Loucy (cell line): Measurements from ENCODE around the gene MPZL3.

ENCODE experiments used
- H2AFZ ChIP-seq: fragments of 200-600 bp; sonication (generic); 2 replicates; pipeline ENCODE4 v1.6.0; 2016; ENCODE audit warnings: antibody characterized with exemption, mild to moderate bottlenecking, low read length, moderate library complexity
- H3F3A ChIP-seq: fragments of 200-600 bp; 2 replicates; pipeline ENCODE4 v1.6.0; 2016; ENCODE audit warnings: antibody characterized with exemption, low read depth, mild to moderate bottlenecking
- H3K27me3 ChIP-seq: fragments of 200-600 bp; sonication (generic); 2 replicates; pipeline ENCODE4 v1.6.1; 2014; ENCODE audit warnings: low read length, mild to moderate bottlenecking; ENCODE audit not compliant: insufficient read depth, poor library complexity, severe bottlenecking
- H3K36me3 ChIP-seq: fragments of 200-600 bp; sonication (generic); 2 replicates; pipeline ENCODE4 v1.6.1; 2016; ENCODE audit warnings: low read length; ENCODE audit not compliant: insufficient read depth
- H3K4me1 ChIP-seq: fragments of 200-600 bp; sonication (generic); 2 replicates; pipeline ENCODE4 v1.5.1; 2014; ENCODE audit warnings: low read length, mild to moderate bottlenecking; ENCODE audit not compliant: insufficient read depth, poor library complexity, severe bottlenecking
- H3K4me2 ChIP-seq: fragments of 200-600 bp; sonication (generic); 2 replicates; pipeline ENCODE4 v1.6.0; 2014; ENCODE audit warnings: antibody characterized with exemption, low read length, low read depth, mild to moderate bottlenecking; ENCODE audit not compliant: poor library complexity, severe bottlenecking
- H3K4me3 ChIP-seq: fragments of 200-600 bp; sonication (generic); 2 replicates; pipeline ENCODE4 v1.5.1; 2014; ENCODE audit warnings: low read length, mild to moderate bottlenecking, mixed read lengths; ENCODE audit not compliant: poor library complexity, severe bottlenecking
- H3K79me2 ChIP-seq: fragments of 200-600 bp; sonication (generic); 2 replicates; pipeline ENCODE4 v1.6.1; 2014; ENCODE audit warnings: low read length; ENCODE audit not compliant: insufficient read depth
- H3K9ac ChIP-seq: fragments of 200-600 bp; sonication (generic); 2 replicates; pipeline ENCODE4 v1.6.0; 2014; ENCODE audit warnings: mild to moderate bottlenecking, low read depth, low read length, moderate library complexity; ENCODE audit not compliant: poor library complexity, severe bottlenecking
- H3K9me2 ChIP-seq: fragments of 200-600 bp; sonication (generic); replicated peaks from 2 replicates; pipeline ENCODE4 v1.6.1; 2016; ENCODE audit warnings: low read depth, low read length, mixed read lengths
- H3K9me3 ChIP-seq: fragments of 200-600 bp; sonication (generic); 2 replicates; pipeline ENCODE4 v1.6.1; 2014; ENCODE audit warnings: mild to moderate bottlenecking, antibody characterized with exemption, low read length, low read depth; ENCODE audit not compliant: insufficient read depth
- H4K20me1 ChIP-seq: fragments of 200-600 bp; sonication (generic); 2 replicates; pipeline ENCODE4 v1.6.0; 2014; ENCODE audit warnings: antibody characterized with exemption, low read length, mild to moderate bottlenecking; ENCODE audit not compliant: insufficient read depth, poor library complexity, severe bottlenecking
- EZH2phosphoT487 ChIP-seq: fragments of 200-600 bp; IDR thresholded peaks from 2 replicates; pipeline ENCODE4 v1.6.1; 2018; ENCODE audit warnings: antibody characterized with exemption, mild to moderate bottlenecking, moderate library complexity, borderline replicate concordance
- TF ChIP-seq, protein P1 (sequence below): fragments of 200-600 bp; sonication (generic); conservative IDR thresholded peaks from 2 replicates; pipeline ENCODE4 v1.5.1; 2014; ENCODE audit warnings: mild to moderate bottlenecking, antibody characterized with exemption, low read length

Gene MPZL3

DNA sequence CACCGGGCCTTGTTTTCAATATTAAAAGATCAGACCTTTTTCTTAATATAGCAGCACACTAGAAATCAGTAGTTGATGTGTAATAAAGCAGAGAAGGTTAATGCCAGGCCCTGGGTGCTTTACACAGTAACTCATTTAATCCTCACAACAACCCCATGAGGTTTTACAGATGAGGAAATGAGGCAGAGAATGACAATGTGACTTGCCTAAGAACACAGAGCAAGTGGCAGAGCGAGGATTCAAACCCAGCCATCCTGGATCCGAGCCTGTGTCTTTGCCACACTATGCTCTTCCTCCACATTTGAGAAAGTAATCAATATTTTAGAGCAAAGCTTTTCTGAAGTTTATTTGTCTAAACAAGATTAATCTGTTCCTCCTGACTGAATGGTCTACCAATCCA, 34.6 kb downstream of the MPZL3 start:
- H3K9ac ChIP-seq: no peak overlapping the region
- no peaks in the 10 kb centered on the region for H3K9me2 ChIP-seq
- H3K9me3 ChIP-seq: no peaks in the 10 kb centered on the region
- H3K27me3 ChIP-seq: peaks cover 26% of the 10 kb centered on the region
- H3K4me3 ChIP-seq: no peak overlapping the region
- no peaks in the 10 kb centered on the region for H3F3A ChIP-seq
- no peak overlapping the region for H3K4me2 ChIP-seq
- no peak for TF ChIP-seq EZH2phosphoT487
- TF ChIP-seq, protein P1, sequence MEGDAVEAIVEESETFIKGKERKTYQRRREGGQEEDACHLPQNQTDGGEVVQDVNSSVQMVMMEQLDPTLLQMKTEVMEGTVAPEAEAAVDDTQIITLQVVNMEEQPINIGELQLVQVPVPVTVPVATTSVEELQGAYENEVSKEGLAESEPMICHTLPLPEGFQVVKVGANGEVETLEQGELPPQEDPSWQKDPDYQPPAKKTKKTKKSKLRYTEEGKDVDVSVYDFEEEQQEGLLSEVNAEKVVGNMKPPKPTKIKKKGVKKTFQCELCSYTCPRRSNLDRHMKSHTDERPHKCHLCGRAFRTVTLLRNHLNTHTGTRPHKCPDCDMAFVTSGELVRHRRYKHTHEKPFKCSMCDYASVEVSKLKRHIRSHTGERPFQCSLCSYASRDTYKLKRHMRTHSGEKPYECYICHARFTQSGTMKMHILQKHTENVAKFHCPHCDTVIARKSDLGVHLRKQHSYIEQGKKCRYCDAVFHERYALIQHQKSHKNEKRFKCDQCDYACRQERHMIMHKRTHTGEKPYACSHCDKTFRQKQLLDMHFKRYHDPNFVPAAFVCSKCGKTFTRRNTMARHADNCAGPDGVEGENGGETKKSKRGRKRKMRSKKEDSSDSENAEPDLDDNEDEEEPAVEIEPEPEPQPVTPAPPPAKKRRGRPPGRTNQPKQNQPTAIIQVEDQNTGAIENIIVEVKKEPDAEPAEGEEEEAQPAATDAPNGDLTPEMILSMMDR: no peak
- no peaks in the 10 kb centered on the region for H3K36me3 ChIP-seq
- no peaks in the 10 kb centered on the region for H3K4me1 ChIP-seq
- no peak overlapping the region for H2AFZ ChIP-seq
- no peaks in the 10 kb centered on the region for H4K20me1 ChIP-seq
- H3K79me2 ChIP-seq: no peaks in the 10 kb centered on the region

DNA sequence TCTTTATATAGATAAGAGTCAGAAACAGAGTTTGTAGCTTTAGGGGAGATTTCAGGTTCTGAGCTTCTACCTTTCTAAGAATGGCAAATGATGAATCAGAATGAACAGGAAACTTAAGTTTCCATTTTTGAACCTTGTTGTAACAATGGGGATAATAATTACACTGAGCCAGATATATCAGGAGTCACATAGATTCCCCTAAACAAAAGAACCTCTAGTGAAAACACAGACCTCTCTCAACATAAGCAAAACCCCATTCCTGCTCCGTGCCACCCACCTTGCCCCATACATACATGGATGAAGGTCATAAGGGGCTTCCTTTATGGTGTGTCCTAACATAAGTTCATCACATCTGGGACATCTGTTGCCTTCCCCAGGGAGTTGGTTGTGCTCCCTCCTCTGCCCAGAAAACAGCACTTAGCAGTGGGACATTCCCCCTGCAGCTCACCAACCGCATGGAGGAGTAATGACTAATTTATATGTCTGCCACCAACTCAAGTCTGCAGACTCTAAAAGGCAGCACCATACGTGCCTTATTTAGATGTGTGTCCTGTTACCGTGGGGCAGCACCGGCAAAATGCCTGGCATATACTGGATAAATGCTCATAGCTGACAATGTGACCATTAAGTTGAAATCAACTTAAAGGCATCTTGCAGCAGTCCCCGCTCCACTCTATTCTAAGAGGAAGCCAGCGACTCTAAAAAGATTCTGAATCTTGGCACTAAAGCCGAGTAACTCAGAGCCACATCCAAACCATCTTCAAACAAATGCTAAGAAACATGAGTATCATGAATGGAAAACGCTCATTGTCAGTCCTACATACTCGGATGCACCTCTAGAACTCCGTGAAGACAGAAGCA, 35.3 kb downstream of the MPZL3 start:
- H3K9ac ChIP-seq: no peak overlapping the region
- no peak overlapping the region for H3K4me3 ChIP-seq
- no peaks in the 10 kb centered on the region for H3K9me3 ChIP-seq
- no peaks in the 10 kb centered on the region for H3K36me3 ChIP-seq
- H3F3A ChIP-seq: no peaks in the 10 kb centered on the region
- no peak for TF ChIP-seq EZH2phosphoT487
- H3K27me3 ChIP-seq: peaks cover 26% of the 10 kb centered on the region
- H2AFZ ChIP-seq: no peak overlapping the region
- no peak overlapping the region for H3K4me2 ChIP-seq
- no peaks in the 10 kb centered on the region for H4K20me1 ChIP-seq
- H3K4me1 ChIP-seq: no peaks in the 10 kb centered on the region
- H3K9me2 ChIP-seq: no peaks in the 10 kb centered on the region
- H3K79me2 ChIP-seq: no peaks in the 10 kb centered on the region

DNA sequence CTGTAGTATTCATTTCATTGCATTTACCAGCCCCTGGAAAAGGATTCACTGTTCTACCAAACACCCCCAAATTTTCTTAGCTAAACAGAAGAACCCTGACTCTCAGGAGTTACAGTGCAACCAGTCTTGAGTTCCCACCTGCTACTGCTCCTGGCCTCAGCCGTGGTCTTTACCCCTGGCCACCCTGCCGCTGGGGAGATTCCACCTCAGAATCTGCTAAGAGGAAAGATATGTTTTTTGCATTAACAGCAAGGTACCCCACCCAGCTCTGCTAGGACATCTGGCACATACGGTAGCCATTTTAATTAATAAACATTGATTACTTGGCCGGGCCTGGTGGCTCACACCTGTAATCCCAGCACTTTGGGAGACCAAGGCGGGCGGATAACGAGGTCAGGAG, 36.4 kb downstream of the MPZL3 start:
- no peaks in the 10 kb centered on the region for H3F3A ChIP-seq
- H3K4me1 ChIP-seq: no peaks in the 10 kb centered on the region
- no peak overlapping the region for H3K4me3 ChIP-seq
- H3K79me2 ChIP-seq: no peaks in the 10 kb centered on the region
- H3K27me3 ChIP-seq: peaks cover 18% of the 10 kb centered on the region
- no peak for TF ChIP-seq EZH2phosphoT487
- TF ChIP-seq, protein P1: no peak
- no peaks in the 10 kb centered on the region for H4K20me1 ChIP-seq
- H2AFZ ChIP-seq: no peak overlapping the region
- H3K9me2 ChIP-seq: no peaks in the 10 kb centered on the region
- no peaks in the 10 kb centered on the region for H3K36me3 ChIP-seq
- H3K4me2 ChIP-seq: no peak overlapping the region
- no peak overlapping the region for H3K9ac ChIP-seq
- H3K9me3 ChIP-seq: no peaks in the 10 kb centered on the region

DNA sequence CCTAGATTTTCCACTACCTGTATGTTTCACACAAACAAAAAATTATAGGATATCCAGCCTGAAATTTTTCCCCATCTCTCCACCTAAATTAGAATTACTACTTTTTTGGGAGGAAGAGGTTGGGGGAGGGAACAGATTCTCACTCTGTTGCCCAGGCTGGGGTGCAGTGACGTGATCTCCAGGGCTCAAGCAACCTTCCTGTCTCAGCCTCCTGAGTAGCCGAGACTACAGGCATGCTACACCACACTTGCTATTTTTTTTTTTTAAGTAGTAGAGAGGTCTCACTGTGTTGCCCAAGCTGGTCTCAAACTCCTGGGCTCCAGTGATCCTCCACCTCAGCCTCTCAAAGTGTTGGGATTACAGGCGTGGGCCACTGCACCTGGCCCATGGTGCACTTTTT, 36.9 kb downstream of the MPZL3 start:
- H3K9me2 ChIP-seq: no peaks in the 10 kb centered on the region
- no peak overlapping the region for H2AFZ ChIP-seq
- H3K79me2 ChIP-seq: no peaks in the 10 kb centered on the region
- no peaks in the 10 kb centered on the region for H3K4me1 ChIP-seq
- H3K4me3 ChIP-seq: no peak overlapping the region
- H3K9ac ChIP-seq: no peak overlapping the region
- H3K4me2 ChIP-seq: no peak overlapping the region
- no peaks in the 10 kb centered on the region for H4K20me1 ChIP-seq
- peaks cover 19% of the 10 kb centered on the region for H3K27me3 ChIP-seq
- no peaks in the 10 kb centered on the region for H3K36me3 ChIP-seq
- TF ChIP-seq, protein P1: no peak
- TF ChIP-seq EZH2phosphoT487: no peak
- no peaks in the 10 kb centered on the region for H3K9me3 ChIP-seq
- no peaks in the 10 kb centered on the region for H3F3A ChIP-seq
